Keratinocyte (primary cell): ENCODE results near the gene WEE2. TPM values are rescaled to one million over a fixed set of nuclear protein-coding genes. Genes with fewer than 3 reads are reported as not detected.

ENCODE experiments used
- DNase-seq: peaks from one replicate; pipeline ENCODE4 v3.0.0-alpha.2; 2011; ENCODE audit warnings: low read depth, missing footprints, low spot score
- FAIRE-seq: peaks from 2 replicates; lab custom pipeline; 2011; peaks lifted over from hg19 to GRCh38; lab: Jason Lieb, UNC
- H2AFZ ChIP-seq: 2 replicates; pipeline ENCODE4 v1.6.0; 2012; ENCODE audit warnings: low read length, control low read depth, inconsistent platforms; ENCODE audit not compliant: control insufficient read depth
- H3K27ac ChIP-seq: 2 replicates; pipeline ENCODE4 v1.5.1; 2011; ENCODE audit warnings: low read length; ENCODE audit not compliant: control insufficient read depth, insufficient read depth
- H3K27me3 ChIP-seq: 3 replicates; pipeline ENCODE4 v1.6.0; 2011; ENCODE audit warnings: low read length; ENCODE audit not compliant: control insufficient read depth, insufficient read depth; ENCODE audit errors: extremely low read depth
- H3K36me3 ChIP-seq, 2 experiments: 2 replicates in 1 of 2; 3 replicates in 1 of 2; pipeline ENCODE4 v1.5.1; 2011; ENCODE audit warnings: low read length in 2 of 2, mild to moderate bottlenecking in 1 of 2; ENCODE audit not compliant: control insufficient read depth in 2 of 2, insufficient read depth in 2 of 2; ENCODE audit errors: extremely low read depth in 1 of 2
- H3K4me1 ChIP-seq: 3 replicates; pipeline ENCODE4 v1.5.1; 2011; ENCODE audit warnings: low read length; ENCODE audit not compliant: control insufficient read depth, insufficient read depth; ENCODE audit errors: extremely low read depth
- H3K4me2 ChIP-seq: 3 replicates; pipeline ENCODE4 v1.6.0; 2011; ENCODE audit warnings: low read depth, low read length; ENCODE audit not compliant: control insufficient read depth, insufficient read depth; ENCODE audit errors: extremely low read depth
- H3K4me3 ChIP-seq, 3 experiments: fragments of 200-600 bp in 1 of 3; sonication (generic) in 1 of 3; 2 replicates in 2 of 3; 3 replicates in 1 of 3; pipeline ENCODE4 v1.5.1; 2011 to 2016; ENCODE audit warnings: low read length in 3 of 3, mild to moderate bottlenecking in 3 of 3, control low read depth in 2 of 3, inconsistent platforms in 1 of 3, low read depth in 1 of 3, mixed read lengths in 1 of 3, mixed run types in 1 of 3, moderate library complexity in 1 of 3; ENCODE audit not compliant: control insufficient read depth in 2 of 3, insufficient read depth in 2 of 3; ENCODE audit errors: extremely low read depth in 1 of 3
- H3K79me2 ChIP-seq: 2 replicates; pipeline ENCODE4 v1.6.0; 2012; ENCODE audit warnings: low read length; ENCODE audit not compliant: control insufficient read depth, insufficient read depth
- H3K9ac ChIP-seq: 3 replicates; pipeline ENCODE4 v1.6.0; 2011; ENCODE audit warnings: low read length; ENCODE audit not compliant: control insufficient read depth, insufficient read depth; ENCODE audit errors: extremely low read depth
- H3K9me1 ChIP-seq: 3 replicates; pipeline ENCODE4 v1.6.0; 2011; ENCODE audit warnings: low read length; ENCODE audit not compliant: control insufficient read depth, insufficient read depth; ENCODE audit errors: extremely low read depth
- H3K9me3 ChIP-seq: 2 replicates; pipeline ENCODE4 v1.5.1; 2012; ENCODE audit warnings: low read depth, low read length; ENCODE audit not compliant: control insufficient read depth
- H4K20me1 ChIP-seq: 3 replicates; pipeline ENCODE4 v1.6.0; 2011; ENCODE audit warnings: low read length; ENCODE audit not compliant: control insufficient read depth, insufficient read depth; ENCODE audit errors: extremely low read depth
- EZH2 ChIP-seq: IDR thresholded peaks from one replicate; pipeline ENCODE4 v1.6.1; 2012; ENCODE audit warnings: inconsistent platforms, mild to moderate bottlenecking, low read length, moderate library complexity
- dilution Hi-C: fragments of 300-500 bp; cut with MboI; formaldehyde crosslinking; loops from one replicate; pipeline ENCODE4 v1.7.0; 2020; ENCODE audit warnings: low sequenced_read_pairs; ENCODE audit not compliant: extremely low pct_ligation_motif_present
- polyA plus RNA-seq, 5 experiments: library from polyadenylated mRNA; depleted of rRNA in 3 of 5; stranded (reverse) in 3 of 5; stranded (forward) in 1 of 5; unstranded in 1 of 5; fragments of >200 nt; gene quantifications; 1 replicate in 1 of 5; 2 replicates in 3 of 5; 3 replicates in 1 of 5; pipeline versions ENCODE4 v1.2.1 to v1.2.3, GENCODE V29; 2011 to 2012; ENCODE audit warnings: missing spikeins in 2 of 5, low read depth in 1 of 5, low replicate concordance in 1 of 5
- TF ChIP-seq, protein P1 (sequence below), 3 experiments: IDR thresholded peaks in 1 of 3; conservative IDR thresholded peaks in 1 of 3; optimal IDR thresholded peaks in 1 of 3; 2 replicates in 2 of 3; 3 replicates in 1 of 3; pipeline versions ENCODE3 to v1.5.1; 2011; ENCODE audit warnings: low read length in 3 of 3, mild to moderate bottlenecking in 3 of 3, moderate library complexity in 2 of 3, control low read depth in 1 of 3, inconsistent platforms in 1 of 3; ENCODE audit not compliant: insufficient read depth in 2 of 3; ENCODE audit errors: extremely low read depth in 1 of 3

The WEE2 gene
- polyA plus RNA-seq, 1 donor (not counting 4 experiments of a cell fraction or from before 2014, with no cell fraction given): not detected

DNA sequence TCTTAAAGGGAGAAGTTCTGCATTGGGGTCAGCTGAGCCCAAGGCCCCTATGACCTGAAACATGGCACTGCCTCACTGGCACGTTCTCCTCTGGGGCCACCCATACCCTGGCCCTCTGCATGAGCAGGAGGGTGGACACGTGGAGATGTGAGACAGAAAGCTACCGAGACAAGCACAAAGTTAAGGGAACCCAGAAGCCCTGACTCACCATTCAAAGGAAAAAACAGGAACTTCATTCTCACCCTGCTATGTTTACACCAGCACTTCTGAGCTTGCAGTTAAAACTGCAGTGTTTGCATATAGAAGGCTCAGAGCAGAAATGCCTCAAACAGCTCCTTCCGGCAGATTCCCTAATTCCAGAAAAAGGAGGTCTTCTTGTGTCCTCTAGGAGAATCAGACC, 47.9 kb upstream of the WEE2 start:
- H3K9me1 ChIP-seq: no peaks in the 10 kb centered on the region
- no peak for FAIRE-seq

DNA sequence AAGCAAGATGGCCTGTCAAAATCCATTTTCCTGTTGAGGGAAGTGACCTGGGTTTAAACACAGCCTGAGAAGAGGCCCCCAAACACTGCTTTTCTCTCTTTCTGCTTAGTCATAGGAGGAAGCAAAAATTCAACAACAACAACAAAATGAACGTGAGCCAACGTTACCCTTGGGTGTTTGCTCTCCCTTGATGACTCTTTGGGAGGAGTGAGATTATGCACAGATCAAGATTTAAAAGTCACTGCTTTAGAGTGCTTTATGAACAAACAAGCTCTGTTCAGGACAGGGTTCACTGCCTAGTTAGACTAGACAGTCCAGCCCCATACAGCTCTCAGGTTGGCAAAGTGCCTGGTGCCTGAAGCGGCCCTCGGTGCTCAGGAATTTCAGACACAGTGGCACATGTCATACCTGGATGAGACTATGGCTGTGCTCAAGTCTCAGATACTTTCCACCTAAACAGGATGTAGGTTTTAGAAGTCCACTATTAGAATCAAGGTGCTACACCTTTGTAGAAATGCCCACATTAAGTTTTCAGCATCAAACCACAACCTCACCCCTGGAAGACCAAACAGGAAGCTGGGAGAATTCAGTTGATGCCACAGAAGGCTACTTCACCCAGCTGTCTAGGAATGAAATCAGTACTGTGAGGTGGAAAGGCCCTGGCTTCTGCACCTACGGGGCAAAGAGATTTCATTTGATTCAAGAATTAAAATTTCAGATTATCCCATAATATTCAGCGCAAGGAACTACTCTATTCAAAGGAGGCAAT, 44.9 kb upstream of the WEE2 start:
- Histone ChIP-seq H3K27ac (peak overlapping the region; percentile 2), H3K9me3 (no peaks in the 10 kb centered on the region), H3K4me3 (no peak overlapping the region), H3K9me1 (no peaks in the 10 kb centered on the region), H4K20me1 (no peaks in the 10 kb centered on the region), H3K36me3 (peaks cover 2 to 11% of the 10 kb centered on the region in 2 experiments), H3K4me2 (no peak overlapping the region), H3K9ac (no peak overlapping the region), H2AFZ (no peak overlapping the region), H3K4me1 (peaks cover 4% of the 10 kb centered on the region), H3K27me3 (no peaks in the 10 kb centered on the region), H3K79me2 (no peaks in the 10 kb centered on the region)
- dilution Hi-C loops: no loop called here
- FAIRE-seq (no peak), DNase-seq (no peak)
- TF ChIP-seq, protein P1, sequence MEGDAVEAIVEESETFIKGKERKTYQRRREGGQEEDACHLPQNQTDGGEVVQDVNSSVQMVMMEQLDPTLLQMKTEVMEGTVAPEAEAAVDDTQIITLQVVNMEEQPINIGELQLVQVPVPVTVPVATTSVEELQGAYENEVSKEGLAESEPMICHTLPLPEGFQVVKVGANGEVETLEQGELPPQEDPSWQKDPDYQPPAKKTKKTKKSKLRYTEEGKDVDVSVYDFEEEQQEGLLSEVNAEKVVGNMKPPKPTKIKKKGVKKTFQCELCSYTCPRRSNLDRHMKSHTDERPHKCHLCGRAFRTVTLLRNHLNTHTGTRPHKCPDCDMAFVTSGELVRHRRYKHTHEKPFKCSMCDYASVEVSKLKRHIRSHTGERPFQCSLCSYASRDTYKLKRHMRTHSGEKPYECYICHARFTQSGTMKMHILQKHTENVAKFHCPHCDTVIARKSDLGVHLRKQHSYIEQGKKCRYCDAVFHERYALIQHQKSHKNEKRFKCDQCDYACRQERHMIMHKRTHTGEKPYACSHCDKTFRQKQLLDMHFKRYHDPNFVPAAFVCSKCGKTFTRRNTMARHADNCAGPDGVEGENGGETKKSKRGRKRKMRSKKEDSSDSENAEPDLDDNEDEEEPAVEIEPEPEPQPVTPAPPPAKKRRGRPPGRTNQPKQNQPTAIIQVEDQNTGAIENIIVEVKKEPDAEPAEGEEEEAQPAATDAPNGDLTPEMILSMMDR (optimal IDR thresholded peaks at IDR 0.05 in 1 of 3, IDR thresholded peaks at IDR 0.05 in 1 of 3, conservative IDR thresholded peaks at IDR 0.05 in 1 of 3; ENCODE audit: extremely low read depth in 1 of 3, insufficient read depth in 2 of 3, low read length in 3 of 3): no peak
- TF ChIP-seq EZH2: no peak

More for the DNA sequence above, 47.9 kb upstream of the WEE2 start:
- peaks cover 4% of the 10 kb centered on the region for H3K4me1 ChIP-seq
- H3K4me3 ChIP-seq: no peak overlapping the region
- no peaks in the 10 kb centered on the region for H4K20me1 ChIP-seq
- H3K9me3 ChIP-seq: no peaks in the 10 kb centered on the region
- TF ChIP-seq EZH2: no peak
- TF ChIP-seq, protein P1 (optimal IDR thresholded peaks at IDR 0.05 in 1 of 3, IDR thresholded peaks at IDR 0.05 in 1 of 3, conservative IDR thresholded peaks at IDR 0.05 in 1 of 3; ENCODE audit: extremely low read depth in 1 of 3, insufficient read depth in 2 of 3, low read length in 3 of 3): no peak
- no peaks in the 10 kb centered on the region for H3K27me3 ChIP-seq
- H3K27ac ChIP-seq: no peak overlapping the region
- H2AFZ ChIP-seq: no peak overlapping the region
- dilution Hi-C loops: no loop called here
- DNase-seq: no peak
- no peak overlapping the region for H3K4me2 ChIP-seq
- no peaks in the 10 kb centered on the region for H3K79me2 ChIP-seq
- H3K36me3 ChIP-seq: peaks cover 2 to 14% of the 10 kb centered on the region in 2 experiments
- H3K9ac ChIP-seq: no peak overlapping the region
